ENCODE data around the gene RHOT1. TPM values are rescaled to one million over a fixed set of nuclear protein-coding genes. Genes with fewer than 3 reads are reported as not detected.

RHOT1 gene
- total RNA-seq, 1 experiment from 2014 or later = 24.4 TPM

DNA sequence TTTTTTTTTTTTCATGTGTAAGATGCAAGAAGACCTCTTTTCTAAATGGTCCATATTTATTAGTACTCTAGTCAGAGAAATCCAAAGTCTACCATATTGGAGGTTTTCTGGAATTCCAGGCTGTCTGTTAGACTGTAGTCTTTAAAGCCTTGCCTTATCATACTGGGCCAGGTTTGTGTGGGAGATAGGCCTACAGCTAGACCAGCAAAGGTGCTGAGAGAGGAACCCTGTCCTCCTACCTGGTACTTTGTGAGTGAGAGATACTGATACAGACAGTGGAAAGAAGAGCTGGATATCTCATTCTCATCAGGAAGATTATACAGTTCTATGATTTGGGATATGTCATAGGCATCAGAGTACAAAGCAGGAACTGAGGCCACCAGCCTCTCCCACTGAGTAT is 8.1 kb downstream of the RHOT1 start:
- no peak overlapping the region for H3K27ac ChIP-seq (ENCODE audit: insufficient read length, low read depth, low read length)

More for the DNA sequence above, 8.1 kb downstream of the RHOT1 start:
- TF ChIP-seq, protein P1, sequence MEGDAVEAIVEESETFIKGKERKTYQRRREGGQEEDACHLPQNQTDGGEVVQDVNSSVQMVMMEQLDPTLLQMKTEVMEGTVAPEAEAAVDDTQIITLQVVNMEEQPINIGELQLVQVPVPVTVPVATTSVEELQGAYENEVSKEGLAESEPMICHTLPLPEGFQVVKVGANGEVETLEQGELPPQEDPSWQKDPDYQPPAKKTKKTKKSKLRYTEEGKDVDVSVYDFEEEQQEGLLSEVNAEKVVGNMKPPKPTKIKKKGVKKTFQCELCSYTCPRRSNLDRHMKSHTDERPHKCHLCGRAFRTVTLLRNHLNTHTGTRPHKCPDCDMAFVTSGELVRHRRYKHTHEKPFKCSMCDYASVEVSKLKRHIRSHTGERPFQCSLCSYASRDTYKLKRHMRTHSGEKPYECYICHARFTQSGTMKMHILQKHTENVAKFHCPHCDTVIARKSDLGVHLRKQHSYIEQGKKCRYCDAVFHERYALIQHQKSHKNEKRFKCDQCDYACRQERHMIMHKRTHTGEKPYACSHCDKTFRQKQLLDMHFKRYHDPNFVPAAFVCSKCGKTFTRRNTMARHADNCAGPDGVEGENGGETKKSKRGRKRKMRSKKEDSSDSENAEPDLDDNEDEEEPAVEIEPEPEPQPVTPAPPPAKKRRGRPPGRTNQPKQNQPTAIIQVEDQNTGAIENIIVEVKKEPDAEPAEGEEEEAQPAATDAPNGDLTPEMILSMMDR (conservative IDR thresholded peaks at IDR 0.05) = no peak
- peaks cover 13 to 34% (median 24%) of the 10 kb centered on the region in 3 experiments; a peak in 6 of 7 replicates for H3K36me3 Mint-ChIP-seq (ENCODE audit: insufficient read depth in 1 of 3, low read depth in 3 of 3)
- H3K27me3 ChIP-seq (ENCODE audit: insufficient read depth, low read length) = no peaks in the 10 kb centered on the region
- no peak overlapping the region for H3K18ac ChIP-seq (ENCODE audit: insufficient read length, low read depth, low read length)
- no peaks in the 10 kb centered on the region for H3K27me3 Mint-ChIP-seq (ENCODE audit: low read depth)
- H4K5ac ChIP-seq (ENCODE audit: insufficient read length, low read depth, low read length) = no peak overlapping the region
- no peak overlapping the region for H3K4ac ChIP-seq (ENCODE audit: low read depth, low read length)
- H3K9ac ChIP-seq (ENCODE audit: extremely low read depth, insufficient read length, low read length) = no peak overlapping the region
- no peak overlapping the region for H4K91ac ChIP-seq (ENCODE audit: insufficient read length, low read depth, low read length)
- H3K79me1 ChIP-seq (ENCODE audit: insufficient read depth, low read depth, low read length, poor library complexity, severe bottlenecking) = no peaks in the 10 kb centered on the region
- H2AK5ac ChIP-seq (ENCODE audit: insufficient read length, low read length) = no peak overlapping the region
- no peak overlapping the region for H2BK120ac ChIP-seq (ENCODE audit: low read depth, low read length, poor library complexity, severe bottlenecking)
- H3T11ph ChIP-seq (ENCODE audit: low read length) = no peak overlapping the region
- H3K23me2 ChIP-seq (ENCODE audit: insufficient read length, low read depth, low read length, poor library complexity, severe bottlenecking) = no peaks in the 10 kb centered on the region
- H3K4me2 ChIP-seq (ENCODE audit: insufficient read depth, insufficient read length, low read length) = no peak overlapping the region
- H2BK15ac ChIP-seq (ENCODE audit: low read depth, low read length) = no peak overlapping the region
- peaks cover 11 to 12% of the 10 kb centered on the region in 2 experiments for H3K4me1 Mint-ChIP-seq
- no peaks in the 10 kb centered on the region for H3K9me3 ChIP-seq (ENCODE audit: control insufficient read depth, low read depth, low read length)
- H3K27ac Mint-ChIP-seq = peak overlapping the region; percentile 21 to 52 (median 26); a peak in 4 of 7 replicates
- H3K23ac ChIP-seq (ENCODE audit: insufficient read length, low read depth, low read length) = no peak overlapping the region
- H2BK12ac ChIP-seq (ENCODE audit: insufficient read length, low read depth, low read length) = no peak overlapping the region
- H4K8ac ChIP-seq (replicated peaks; ENCODE audit: insufficient read length, low read depth, low read length) = no peak overlapping the region
- H2BK20ac ChIP-seq (ENCODE audit: low read depth, low read length, poor library complexity, severe bottlenecking) = no peak overlapping the region
- H3K9me3 Mint-ChIP-seq = no peaks in the 10 kb centered on the region
- no peaks in the 10 kb centered on the region for H3K4me1 ChIP-seq (ENCODE audit: insufficient read depth, low read length)
- H3K79me2 ChIP-seq (ENCODE audit: insufficient read depth, low read length) = no peaks in the 10 kb centered on the region
- H4K20me1 ChIP-seq (ENCODE audit: control insufficient read depth, insufficient read depth, insufficient read length) = no peaks in the 10 kb centered on the region
- no peak overlapping the region for H3K14ac ChIP-seq (ENCODE audit: insufficient read depth, low read length)
- DNase-seq = no peak
- no peak overlapping the region for H2BK5ac ChIP-seq (ENCODE audit: insufficient read length, low read length)
- H2AFZ ChIP-seq (ENCODE audit: low read length) = no peak overlapping the region
- H3K56ac ChIP-seq (ENCODE audit: insufficient read length, low read depth, low read length) = no peak overlapping the region
- H3K4me3 Mint-ChIP-seq = no peak overlapping the region; a peak in 1 of 5 replicates

Data from H9 (cell line).